NCI-H1436 treated with DMSO at 0.1 percent for 48 hours (cell line): ENCODE measurements around the gene MZT1.

Experiments used
- DNase-seq: peaks from one replicate; lab custom pipeline; 2025; lab: John Stamatoyannopoulos, UW

Gene MZT1

GRCh38 chr13:72680353-72680752 is 47.1 kb downstream of the MZT1 start:
- no peak for DNase-seq

DNA sequence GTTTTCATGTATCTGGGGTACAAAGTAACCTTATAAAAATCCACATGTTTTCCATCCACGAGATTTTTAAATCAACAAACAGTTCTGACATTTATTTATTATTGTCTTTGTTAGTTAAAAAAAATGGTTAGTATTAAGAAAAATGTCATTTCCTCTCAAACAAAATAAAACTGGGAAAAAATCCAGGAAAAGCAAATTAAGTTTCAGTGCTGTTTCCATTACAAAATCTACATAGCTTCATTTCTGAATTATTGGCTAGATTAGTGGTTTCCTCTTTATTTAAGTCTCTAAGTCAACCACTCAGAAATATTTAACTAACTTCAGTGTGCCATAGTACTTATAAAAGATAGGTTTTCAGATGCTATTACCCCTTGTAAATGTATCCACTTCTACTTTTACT is 49.1 kb downstream of the MZT1 start:
- no peak for DNase-seq

- no peak for DNase-seq
These were observed 50.0 kb downstream of the MZT1 start for GRCh38 chr13:72677431-72677830.

DNA sequence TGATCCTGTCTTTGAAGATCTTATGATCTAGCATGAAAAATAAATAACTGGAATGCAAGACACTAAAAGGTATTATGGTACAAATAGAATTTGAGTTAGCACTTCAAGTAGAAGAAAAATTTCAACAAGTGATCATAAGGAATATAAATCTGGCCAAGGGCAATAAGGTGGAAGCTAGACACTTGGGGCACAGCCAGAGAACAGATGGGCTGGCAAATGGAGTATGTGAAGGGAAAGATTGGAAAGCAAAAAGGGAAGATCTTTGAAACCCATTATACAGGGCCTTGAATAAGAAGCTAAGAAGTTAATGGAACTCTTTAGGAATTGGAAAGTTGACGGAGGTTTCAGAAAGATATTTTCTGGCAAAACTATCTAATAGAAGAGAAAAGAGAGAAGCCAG is 61.0 kb downstream of the MZT1 start:
- no peak for DNase-seq

DNA sequence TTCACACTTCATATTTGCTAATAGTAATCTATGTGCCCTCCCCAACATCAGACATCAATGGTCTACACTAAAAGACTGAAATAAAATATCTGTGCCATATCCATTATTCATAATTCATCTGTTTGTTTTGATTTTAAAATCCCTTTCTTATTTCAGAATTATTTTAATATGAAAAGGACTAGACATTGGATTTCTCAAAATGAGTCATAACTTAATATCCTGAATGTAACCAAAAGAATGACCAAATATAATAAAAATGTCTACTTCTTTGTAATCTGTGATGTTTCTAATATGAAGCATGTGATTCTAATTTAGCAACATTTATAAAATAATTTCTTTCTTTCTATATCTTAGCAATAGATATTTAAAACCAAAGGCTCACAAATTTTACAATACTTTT is 64.9 kb downstream of the MZT1 start:
- no peak for DNase-seq
